ENCODE results near the gene PXYLP1.

- TF ChIP-seq CTCF (IDR thresholded peaks at IDR 0.05) (no peak), POLR2AphosphoS5 (IDR thresholded peaks at IDR 0.05) (no peak), POLR2A (IDR thresholded peaks at IDR 0.05) (no peak)
Measured at GRCh38 chr3:141261472-141262307, 30.1 kb downstream of the PXYLP1 start.

All from prostate gland (tissue), 2 donors.